ENCODE results near the gene NKAIN2.
"Not testable (repeated sequence)": the region's sequence is repeated elsewhere in the genome, so short reads cannot be mapped to it uniquely, and the experiment has no call there.

Gene NKAIN2

GRCh38 chr6:124080483-124080882 lies 276.8 kb downstream of the NKAIN2 start:
- no peak for DNase-seq (ENCODE audit: low read depth, low spot score)

- DNase-seq (ENCODE audit: low read depth, low spot score), result no peak
Observed at GRCh38 chr6:124090491-124090890, 286.8 kb downstream of the NKAIN2 start.

- DNase-seq (ENCODE audit: low read depth, low spot score), result no peak
Observed at GRCh38 chr6:124099520-124099919, 295.9 kb downstream of the NKAIN2 start.

- DNase-seq (ENCODE audit: low read depth, low spot score), result no peak
Observed at GRCh38 chr6:124110514-124110913, 306.8 kb downstream of the NKAIN2 start.

GRCh38 chr6:124119596-124119995 lies 315.9 kb downstream of the NKAIN2 start:
- DNase-seq (ENCODE audit: low read depth, low spot score), result no peak

GRCh38 chr6:124123617-124124209 lies 320.0 kb downstream of the NKAIN2 start:
- no peak for DNase-seq (ENCODE audit: low read depth, low spot score)

- DNase-seq (ENCODE audit: low read depth, low spot score), result no peak
Observed at GRCh38 chr6:124131259-124131658, 327.6 kb downstream of the NKAIN2 start.

- no peak for DNase-seq (ENCODE audit: low read depth, low spot score)
Observed at GRCh38 chr6:124131779-124132178, 328.1 kb downstream of the NKAIN2 start.

GRCh38 chr6:124132256-124132655 lies 328.6 kb downstream of the NKAIN2 start:
- DNase-seq (ENCODE audit: low read depth, low spot score), result no peak

GRCh38 chr6:124142852-124143251 lies 339.2 kb downstream of the NKAIN2 start:
- no peak for DNase-seq (ENCODE audit: low read depth, low spot score)

- no peak for DNase-seq (ENCODE audit: low read depth, low spot score)
Observed at GRCh38 chr6:124143435-124143834, 339.8 kb downstream of the NKAIN2 start.

GRCh38 chr6:124147621-124148020 lies 344.0 kb downstream of the NKAIN2 start:
- DNase-seq (ENCODE audit: low read depth, low spot score), result no peak

- DNase-seq (ENCODE audit: low read depth, low spot score), result no peak
Observed at GRCh38 chr6:124148236-124148957, 344.7 kb downstream of the NKAIN2 start.

- no peak for DNase-seq (ENCODE audit: low read depth, low spot score)
Observed at GRCh38 chr6:124149646-124150045, 346.0 kb downstream of the NKAIN2 start.

GRCh38 chr6:124158024-124158423 lies 354.4 kb downstream of the NKAIN2 start:
- DNase-seq (ENCODE audit: low read depth, low spot score), result no peak

- no peak for DNase-seq (ENCODE audit: low read depth, low spot score)
Observed at GRCh38 chr6:124163676-124164075, 360.0 kb downstream of the NKAIN2 start.

GRCh38 chr6:124164343-124164742 lies 360.7 kb downstream of the NKAIN2 start:
- DNase-seq (ENCODE audit: low read depth, low spot score), result no peak

- DNase-seq (ENCODE audit: low read depth, low spot score), result not testable (repeated sequence)
Observed at GRCh38 chr6:124167249-124167648, 363.6 kb downstream of the NKAIN2 start.

GRCh38 chr6:124190256-124190655 lies 386.6 kb downstream of the NKAIN2 start:
- DNase-seq (ENCODE audit: low read depth, low spot score), result no peak

- DNase-seq (ENCODE audit: low read depth, low spot score), result no peak
Observed at GRCh38 chr6:124193132-124193531, 389.5 kb downstream of the NKAIN2 start.

- no peak for DNase-seq (ENCODE audit: low read depth, low spot score)
Observed at GRCh38 chr6:124197148-124197547, 393.5 kb downstream of the NKAIN2 start.

- no peak for DNase-seq (ENCODE audit: low read depth, low spot score)
Observed at GRCh38 chr6:124199286-124199685, 395.6 kb downstream of the NKAIN2 start.

GRCh38 chr6:124200661-124201060 lies 397.0 kb downstream of the NKAIN2 start:
- DNase-seq (ENCODE audit: low read depth, low spot score), result no peak

All from activated CD4-positive, CD25-positive, alpha-beta regulatory T cell treated with anti-CD3 and anti-CD28 coated beads, Interleukin-2, amount 50 U/mL, for 16 hours (primary cell).